Liver (tissue), 3 donors: ENCODE measurements around the gene TWIST1.

ENCODE experiments used
- FOXA1 ChIP-seq: IDR thresholded peaks from 2 replicates; pipeline ENCODE4 v1.6.1; 2016; ENCODE audit warnings: antibody characterized with exemption
- GABPA ChIP-seq, 2 donors: IDR thresholded peaks in 1 of 2; conservative IDR thresholded peaks in 1 of 2; 2 replicates each; pipeline ENCODE4 v1.6.1; 2016; ENCODE audit warnings: antibody characterized with exemption in 2 of 2, mild to moderate bottlenecking in 1 of 2, moderate library complexity in 1 of 2
- JUND ChIP-seq, 2 donors: IDR thresholded peaks; 2 replicates each; pipeline ENCODE4 v1.6.1; 2016; ENCODE audit warnings: antibody characterized with exemption in 2 of 2
- RAD21 ChIP-seq, 2 donors: IDR thresholded peaks; 2 replicates each; pipeline ENCODE4 v1.6.1; 2016; ENCODE audit warnings: antibody characterized with exemption in 2 of 2, mild to moderate bottlenecking in 2 of 2
- SP1 ChIP-seq: IDR thresholded peaks from 2 replicates; pipeline ENCODE4 v1.6.1; 2018; ENCODE audit warnings: antibody characterized with exemption, mild to moderate bottlenecking
- TAF1 ChIP-seq: conservative IDR thresholded peaks from 2 replicates; pipeline ENCODE4 v1.6.1; 2016; ENCODE audit warnings: antibody characterized with exemption, mild to moderate bottlenecking
- YY1 ChIP-seq: IDR thresholded peaks from 2 replicates; pipeline ENCODE4 v1.6.1; 2016; ENCODE audit warnings: antibody characterized with exemption, mild to moderate bottlenecking
- TF ChIP-seq, protein P1 (sequence below): fragments of 150-350 bp; IDR thresholded peaks from 2 replicates; pipeline ENCODE4 v1.5.1; 2017; ENCODE audit warnings: improper control_type of control experiment, low read depth, low read length; ENCODE audit not compliant: missing input control
- TF ChIP-seq, protein P2 (sequence below): IDR thresholded peaks from 2 replicates; pipeline ENCODE4 v1.6.1; 2016; ENCODE audit warnings: antibody characterized with exemption
- TF ChIP-seq, protein P3 (sequence below): IDR thresholded peaks from 2 replicates; pipeline ENCODE4 v1.6.1; 2016; ENCODE audit warnings: antibody characterized with exemption
- TF ChIP-seq, protein P4 (sequence below): IDR thresholded peaks from 2 replicates; pipeline ENCODE4 v1.6.1; 2016; ENCODE audit warnings: antibody characterized with exemption
- donor health status: healthy.
- donor health status: healthy.

DNA sequence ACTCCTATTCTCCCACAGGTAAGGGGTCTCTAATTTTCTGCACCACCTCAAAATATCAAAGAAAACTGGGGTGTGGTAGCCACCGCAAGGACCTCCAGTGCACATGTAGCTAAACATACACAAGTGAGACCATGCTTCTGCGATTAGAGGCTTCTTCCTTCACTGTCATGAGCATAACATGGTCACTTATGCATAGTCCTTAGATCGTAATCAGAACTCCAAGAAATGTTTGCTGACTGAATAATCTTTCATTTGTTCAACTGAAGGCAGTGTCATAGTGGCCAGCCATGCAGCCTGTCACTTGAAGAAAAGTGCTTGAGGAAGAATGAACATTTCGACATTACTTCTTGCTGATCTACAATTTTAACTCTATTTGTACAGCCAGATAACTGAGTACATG, 14.6 kb downstream of the TWIST1 start:
- no peak for TF ChIP-seq TAF1
- TF ChIP-seq, protein P1, sequence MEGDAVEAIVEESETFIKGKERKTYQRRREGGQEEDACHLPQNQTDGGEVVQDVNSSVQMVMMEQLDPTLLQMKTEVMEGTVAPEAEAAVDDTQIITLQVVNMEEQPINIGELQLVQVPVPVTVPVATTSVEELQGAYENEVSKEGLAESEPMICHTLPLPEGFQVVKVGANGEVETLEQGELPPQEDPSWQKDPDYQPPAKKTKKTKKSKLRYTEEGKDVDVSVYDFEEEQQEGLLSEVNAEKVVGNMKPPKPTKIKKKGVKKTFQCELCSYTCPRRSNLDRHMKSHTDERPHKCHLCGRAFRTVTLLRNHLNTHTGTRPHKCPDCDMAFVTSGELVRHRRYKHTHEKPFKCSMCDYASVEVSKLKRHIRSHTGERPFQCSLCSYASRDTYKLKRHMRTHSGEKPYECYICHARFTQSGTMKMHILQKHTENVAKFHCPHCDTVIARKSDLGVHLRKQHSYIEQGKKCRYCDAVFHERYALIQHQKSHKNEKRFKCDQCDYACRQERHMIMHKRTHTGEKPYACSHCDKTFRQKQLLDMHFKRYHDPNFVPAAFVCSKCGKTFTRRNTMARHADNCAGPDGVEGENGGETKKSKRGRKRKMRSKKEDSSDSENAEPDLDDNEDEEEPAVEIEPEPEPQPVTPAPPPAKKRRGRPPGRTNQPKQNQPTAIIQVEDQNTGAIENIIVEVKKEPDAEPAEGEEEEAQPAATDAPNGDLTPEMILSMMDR: no peak
- TF ChIP-seq, protein P2, sequence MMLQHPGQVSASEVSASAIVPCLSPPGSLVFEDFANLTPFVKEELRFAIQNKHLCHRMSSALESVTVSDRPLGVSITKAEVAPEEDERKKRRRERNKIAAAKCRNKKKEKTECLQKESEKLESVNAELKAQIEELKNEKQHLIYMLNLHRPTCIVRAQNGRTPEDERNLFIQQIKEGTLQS: no peak
- TF ChIP-seq RAD21 (IDR thresholded peaks at IDR 0.05): no peak
- TF ChIP-seq SP1: no peak
- TF ChIP-seq JUND (IDR thresholded peaks at IDR 0.05): no peak
- TF ChIP-seq FOXA1: no peak
- TF ChIP-seq, protein P3, sequence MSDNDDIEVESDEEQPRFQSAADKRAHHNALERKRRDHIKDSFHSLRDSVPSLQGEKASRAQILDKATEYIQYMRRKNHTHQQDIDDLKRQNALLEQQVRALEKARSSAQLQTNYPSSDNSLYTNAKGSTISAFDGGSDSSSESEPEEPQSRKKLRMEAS: no peak
- TF ChIP-seq, protein P4, sequence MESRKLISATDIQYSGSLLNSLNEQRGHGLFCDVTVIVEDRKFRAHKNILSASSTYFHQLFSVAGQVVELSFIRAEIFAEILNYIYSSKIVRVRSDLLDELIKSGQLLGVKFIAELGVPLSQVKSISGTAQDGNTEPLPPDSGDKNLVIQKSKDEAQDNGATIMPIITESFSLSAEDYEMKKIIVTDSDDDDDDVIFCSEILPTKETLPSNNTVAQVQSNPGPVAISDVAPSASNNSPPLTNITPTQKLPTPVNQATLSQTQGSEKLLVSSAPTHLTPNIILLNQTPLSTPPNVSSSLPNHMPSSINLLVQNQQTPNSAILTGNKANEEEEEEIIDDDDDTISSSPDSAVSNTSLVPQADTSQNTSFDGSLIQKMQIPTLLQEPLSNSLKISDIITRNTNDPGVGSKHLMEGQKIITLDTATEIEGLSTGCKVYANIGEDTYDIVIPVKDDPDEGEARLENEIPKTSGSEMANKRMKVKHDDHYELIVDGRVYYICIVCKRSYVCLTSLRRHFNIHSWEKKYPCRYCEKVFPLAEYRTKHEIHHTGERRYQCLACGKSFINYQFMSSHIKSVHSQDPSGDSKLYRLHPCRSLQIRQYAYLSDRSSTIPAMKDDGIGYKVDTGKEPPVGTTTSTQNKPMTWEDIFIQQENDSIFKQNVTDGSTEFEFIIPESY: no peak
- TF ChIP-seq YY1: no peak
- TF ChIP-seq GABPA (IDR thresholded peaks at IDR 0.05 in 1 of 2, conservative IDR thresholded peaks at IDR 0.05 in 1 of 2): no peak
